DOHH2 (cell line): ENCODE measurements around the gene PTPRT.

ENCODE experiments used
- H3F3A ChIP-seq: fragments of 200-600 bp; sonication (generic), shearing (Covaris generic); 2 replicates; pipeline ENCODE4 v1.6.0; 2016; ENCODE audit warnings: antibody characterized with exemption, mild to moderate bottlenecking; ENCODE audit not compliant: control insufficient read depth, insufficient read depth
- H3K27ac ChIP-seq: fragments of 200-600 bp; sonication (generic); 2 replicates; pipeline ENCODE4 v1.5.1; 2014; ENCODE audit warnings: low read depth, mild to moderate bottlenecking, low read length, moderate library complexity
- H3K27me3 ChIP-seq: fragments of 200-600 bp; sonication (generic); 2 replicates; pipeline ENCODE4 v1.6.1; 2014; ENCODE audit warnings: mild to moderate bottlenecking, low read length, mixed read lengths; ENCODE audit not compliant: control insufficient read depth
- H3K36me3 ChIP-seq: fragments of 200-600 bp; sonication (generic); 2 replicates; pipeline ENCODE4 v1.6.1; 2014; ENCODE audit warnings: mild to moderate bottlenecking, low read length, moderate library complexity, mixed read lengths; ENCODE audit not compliant: control insufficient read depth
- H3K4me1 ChIP-seq: fragments of 200-600 bp; sonication (generic); 2 replicates; pipeline ENCODE4 v1.6.1; 2014; ENCODE audit warnings: mild to moderate bottlenecking, low read length, mixed read lengths; ENCODE audit not compliant: control insufficient read depth
- H3K4me2 ChIP-seq: fragments of 200-600 bp; sonication (generic); 2 replicates; pipeline ENCODE4 v1.6.0; 2014; ENCODE audit warnings: mild to moderate bottlenecking, low read length, moderate library complexity
- H3K4me3 ChIP-seq: fragments of 200-600 bp; sonication (generic); 2 replicates; pipeline ENCODE4 v1.5.1; 2014; ENCODE audit warnings: mild to moderate bottlenecking, low read length, mixed read lengths
- H3K79me2 ChIP-seq: fragments of 200-600 bp; sonication (generic); 2 replicates; pipeline ENCODE4 v1.6.1; 2014; ENCODE audit warnings: mild to moderate bottlenecking, low read length, mixed read lengths; ENCODE audit not compliant: control insufficient read depth
- H3K9me2 ChIP-seq: fragments of 200-600 bp; sonication (generic); replicated peaks from 2 replicates; pipeline ENCODE4 v1.6.1; 2014; ENCODE audit warnings: mild to moderate bottlenecking, low read length, mixed read lengths; ENCODE audit not compliant: control insufficient read depth
- H3K9me3 ChIP-seq: fragments of 200-600 bp; sonication (generic); 2 replicates; pipeline ENCODE4 v1.6.1; 2014; ENCODE audit warnings: antibody characterized with exemption, low read length, mixed read lengths; ENCODE audit not compliant: control insufficient read depth, insufficient read depth
- H4K20me1 ChIP-seq: fragments of 200-600 bp; sonication (generic); 2 replicates; pipeline ENCODE4 v1.6.0; 2014; ENCODE audit warnings: low read depth, mild to moderate bottlenecking, antibody characterized with exemption, low read length, moderate library complexity; ENCODE audit not compliant: control insufficient read depth, insufficient read depth
- CTCF ChIP-seq: fragments of 200-600 bp; sonication (generic); IDR thresholded peaks from one replicate; pipeline ENCODE4 v1.5.1; 2014; ENCODE audit warnings: antibody characterized with exemption, mild to moderate bottlenecking, low read depth, low read length; ENCODE audit not compliant: poor library complexity, severe bottlenecking
- EZH2phosphoT487 ChIP-seq: fragments of 200-600 bp; sonication (generic); IDR thresholded peaks from 2 replicates; pipeline ENCODE4 v1.6.1; 2017; ENCODE audit warnings: borderline replicate concordance, mild to moderate bottlenecking, antibody characterized with exemption, low read length, moderate library complexity, mixed read lengths

Gene PTPRT

DNA sequence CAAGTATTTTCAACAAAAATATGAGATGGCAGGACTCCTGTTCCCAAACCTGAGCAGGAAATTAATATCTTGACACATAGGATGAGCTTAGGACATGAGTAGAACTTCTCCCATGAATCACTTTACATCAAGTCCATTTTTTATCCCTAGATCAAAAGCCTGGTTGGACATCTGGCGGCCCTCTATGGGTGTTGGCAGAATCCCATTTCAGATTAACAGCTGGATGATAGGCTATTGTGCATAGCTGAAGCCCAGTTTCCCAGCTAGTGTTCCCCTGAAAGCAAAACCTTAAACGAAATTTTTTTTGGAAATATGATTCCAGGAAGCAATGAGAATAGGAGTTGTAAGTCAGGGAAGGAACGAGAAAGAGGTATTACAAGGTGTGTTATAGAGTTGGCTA is 1122.1 kb downstream of the PTPRT start:
- Histone ChIP-seq H3K27ac (no peak overlapping the region), H3K36me3 (no peaks in the 10 kb centered on the region), H3K9me2 (no peaks in the 10 kb centered on the region), H3K4me2 (no peak overlapping the region), H4K20me1 (no peaks in the 10 kb centered on the region), H3K27me3 (no peaks in the 10 kb centered on the region), H3K4me1 (no peaks in the 10 kb centered on the region), H3K79me2 (no peaks in the 10 kb centered on the region), H3K4me3 (no peak overlapping the region), H3F3A (no peaks in the 10 kb centered on the region), H3K9me3 (no peaks in the 10 kb centered on the region)
- TF ChIP-seq EZH2phosphoT487 (no peak), CTCF (no peak)

GRCh38 chr20:42067174-42067573 is 1122.5 kb downstream of the PTPRT start:
- no peaks in the 10 kb centered on the region for H3K9me2 ChIP-seq
- H3K79me2 ChIP-seq, result no peaks in the 10 kb centered on the region
- H4K20me1 ChIP-seq, result no peaks in the 10 kb centered on the region
- H3K4me1 ChIP-seq, result no peaks in the 10 kb centered on the region
- no peaks in the 10 kb centered on the region for H3K27me3 ChIP-seq
- no peaks in the 10 kb centered on the region for H3K9me3 ChIP-seq
- H3K4me2 ChIP-seq, result no peak overlapping the region
- H3K4me3 ChIP-seq, result no peak overlapping the region
- H3F3A ChIP-seq, result no peaks in the 10 kb centered on the region
- H3K36me3 ChIP-seq, result no peaks in the 10 kb centered on the region
- H3K27ac ChIP-seq, result no peak overlapping the region
- no peak for TF ChIP-seq CTCF
- TF ChIP-seq EZH2phosphoT487, result no peak

DNA sequence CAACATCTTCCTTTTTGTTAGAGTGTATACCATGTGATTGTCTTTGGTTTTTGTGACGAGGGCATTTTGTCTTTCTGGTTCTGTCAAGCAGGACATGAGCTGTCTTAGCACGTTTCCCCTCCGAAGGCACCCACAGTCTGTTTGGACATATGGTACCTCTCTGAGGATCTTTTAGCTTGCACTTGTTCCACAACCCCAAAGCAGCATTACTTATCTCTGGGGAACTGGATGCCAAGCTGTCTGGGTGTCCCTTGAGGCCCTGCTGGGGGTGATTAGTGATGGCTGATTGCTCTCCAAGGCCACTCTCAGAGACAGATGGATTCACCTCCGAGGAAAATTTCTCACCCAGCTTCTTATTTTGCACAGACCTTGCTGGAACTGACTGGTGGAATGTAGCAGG is 1126.6 kb downstream of the PTPRT start:
- Histone ChIP-seq H3K4me3 (no peak overlapping the region), H4K20me1 (no peaks in the 10 kb centered on the region), H3K9me2 (no peaks in the 10 kb centered on the region), H3K36me3 (no peaks in the 10 kb centered on the region), H3K4me1 (no peaks in the 10 kb centered on the region), H3K79me2 (no peaks in the 10 kb centered on the region), H3K4me2 (no peak overlapping the region), H3F3A (no peaks in the 10 kb centered on the region), H3K27ac (no peak overlapping the region), H3K9me3 (no peaks in the 10 kb centered on the region), H3K27me3 (no peaks in the 10 kb centered on the region)
- no peak for TF ChIP-seq CTCF
- TF ChIP-seq EZH2phosphoT487, result no peak

GRCh38 chr20:42053350-42053749 is 1136.4 kb downstream of the PTPRT start:
- Histone ChIP-seq H3K9me2 (no peaks in the 10 kb centered on the region), H3K4me1 (no peaks in the 10 kb centered on the region), H3F3A (no peaks in the 10 kb centered on the region), H3K79me2 (no peaks in the 10 kb centered on the region), H4K20me1 (no peaks in the 10 kb centered on the region), H3K4me3 (no peak overlapping the region), H3K36me3 (no peaks in the 10 kb centered on the region), H3K27me3 (no peaks in the 10 kb centered on the region), H3K27ac (no peak overlapping the region), H3K4me2 (no peak overlapping the region), H3K9me3 (no peaks in the 10 kb centered on the region)
- no peak for TF ChIP-seq EZH2phosphoT487
- TF ChIP-seq CTCF, result no peak
